Hematopoietic multipotent progenitor cell treated with erythropoietin and hydrocortisone succinate and interleukin-3 and kit ligand, for 4 days (in vitro differentiated cells): Measurements from ENCODE around the gene FMNL1.
"Not testable (repeated sequence)": the region's sequence is repeated elsewhere in the genome, so short reads cannot be mapped to it uniquely, and the experiment has no call there.

ENCODE experiments used
- DNase-seq: peaks from one replicate; pipeline ENCODE4 v3.0.0-alpha.2; 2015

FMNL1 gene

DNA sequence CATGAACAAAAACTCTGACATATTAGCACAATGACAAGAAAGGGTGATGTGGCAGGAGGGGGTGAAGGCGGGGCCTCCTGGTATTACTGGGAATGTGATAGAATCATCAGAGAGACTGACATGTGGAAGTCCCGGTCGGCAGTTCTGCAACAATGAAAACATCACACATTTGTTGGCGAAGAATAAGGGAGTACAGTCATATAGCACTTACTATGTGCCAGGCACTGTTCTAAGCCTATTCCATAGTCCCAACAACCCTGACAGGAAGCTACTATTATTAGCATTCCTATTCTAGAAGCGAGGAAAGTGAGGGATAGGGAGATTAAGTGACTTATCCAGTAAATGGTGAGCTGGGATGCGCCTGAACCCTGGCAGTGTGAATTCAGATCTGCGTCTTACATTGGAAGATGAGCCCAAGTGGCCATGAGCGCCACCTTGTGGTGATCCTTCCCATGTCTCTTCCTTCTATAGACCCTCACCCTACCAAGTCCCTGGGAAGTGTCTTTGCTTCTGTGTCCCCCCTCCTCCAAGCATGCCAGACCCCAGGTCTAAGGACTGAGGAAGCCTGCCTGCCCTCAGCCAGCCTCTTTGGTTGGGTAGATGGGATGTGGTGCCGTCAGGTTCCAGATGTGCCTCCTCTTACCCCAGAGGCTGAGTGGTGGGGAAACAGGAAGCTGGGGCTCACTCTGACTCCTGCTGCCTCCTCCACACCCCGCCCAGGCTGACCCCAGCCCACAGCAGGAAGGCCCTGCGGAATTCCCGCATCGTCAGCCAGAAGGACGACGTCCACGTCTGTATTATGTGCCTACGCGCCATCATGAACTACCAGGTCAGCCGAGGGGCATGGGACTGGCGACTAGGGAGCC, 14.0 kb downstream of the FMNL1 start:
- DNase-seq: peak; percentile 89

GRCh38 chr17:45236282-45236606, 14.6 kb downstream of the FMNL1 start:
- no peak for DNase-seq

DNA sequence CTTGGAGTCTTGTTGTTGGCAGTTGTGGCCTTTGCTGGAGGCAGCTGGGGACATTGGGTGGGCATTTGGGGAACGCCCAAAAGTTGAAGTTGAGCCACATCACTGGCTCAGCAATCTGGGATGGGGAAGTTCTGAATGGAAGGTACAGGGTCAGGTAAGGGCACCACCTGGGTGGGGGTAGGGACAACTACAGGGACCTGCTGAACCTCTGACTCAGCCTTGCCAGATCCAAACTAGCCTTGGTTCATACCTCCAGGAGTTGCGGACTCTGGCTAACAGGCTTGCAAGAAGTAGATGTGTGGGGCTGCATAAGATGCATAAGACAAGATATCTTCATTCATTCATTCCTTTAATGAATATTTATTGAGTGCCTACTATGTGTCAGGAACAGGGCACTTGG, 16.0 kb downstream of the FMNL1 start:
- DNase-seq: no peak

DNA sequence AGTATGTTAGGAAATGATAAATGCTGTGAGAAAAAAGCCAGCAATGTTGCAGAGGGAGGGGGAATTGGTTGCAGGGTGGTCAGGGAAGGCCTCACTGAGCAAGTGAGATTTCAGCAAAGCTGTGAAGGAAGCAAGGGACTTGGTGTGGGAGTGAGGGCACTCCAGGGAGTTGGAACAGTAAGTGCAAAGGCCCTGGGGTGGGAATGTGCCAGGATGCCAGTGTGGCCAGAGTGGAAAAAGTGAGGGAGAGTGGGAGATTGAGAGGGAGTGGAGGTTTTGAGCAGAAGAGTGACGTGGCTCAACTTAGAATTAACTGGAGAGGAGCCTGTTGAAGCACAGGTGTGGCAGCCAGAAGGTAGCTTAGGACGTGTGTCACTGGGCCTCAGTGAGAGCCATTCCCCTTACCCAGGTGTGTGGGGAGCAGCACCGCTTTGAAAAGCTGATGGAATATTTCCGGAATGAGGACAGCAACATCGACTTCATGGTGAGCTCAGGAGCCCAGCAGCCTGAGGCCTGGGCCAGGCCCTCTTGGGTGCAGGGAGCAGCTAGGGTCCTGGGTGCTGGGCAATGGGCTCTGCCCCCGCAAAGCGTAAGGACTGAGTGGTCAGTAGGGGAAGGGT, 16.6 kb downstream of the FMNL1 start:
- no peak for DNase-seq

- DNase-seq: no peak
Measured at GRCh38 chr17:45240905-45241327, 19.2 kb downstream of the FMNL1 start.

DNA sequence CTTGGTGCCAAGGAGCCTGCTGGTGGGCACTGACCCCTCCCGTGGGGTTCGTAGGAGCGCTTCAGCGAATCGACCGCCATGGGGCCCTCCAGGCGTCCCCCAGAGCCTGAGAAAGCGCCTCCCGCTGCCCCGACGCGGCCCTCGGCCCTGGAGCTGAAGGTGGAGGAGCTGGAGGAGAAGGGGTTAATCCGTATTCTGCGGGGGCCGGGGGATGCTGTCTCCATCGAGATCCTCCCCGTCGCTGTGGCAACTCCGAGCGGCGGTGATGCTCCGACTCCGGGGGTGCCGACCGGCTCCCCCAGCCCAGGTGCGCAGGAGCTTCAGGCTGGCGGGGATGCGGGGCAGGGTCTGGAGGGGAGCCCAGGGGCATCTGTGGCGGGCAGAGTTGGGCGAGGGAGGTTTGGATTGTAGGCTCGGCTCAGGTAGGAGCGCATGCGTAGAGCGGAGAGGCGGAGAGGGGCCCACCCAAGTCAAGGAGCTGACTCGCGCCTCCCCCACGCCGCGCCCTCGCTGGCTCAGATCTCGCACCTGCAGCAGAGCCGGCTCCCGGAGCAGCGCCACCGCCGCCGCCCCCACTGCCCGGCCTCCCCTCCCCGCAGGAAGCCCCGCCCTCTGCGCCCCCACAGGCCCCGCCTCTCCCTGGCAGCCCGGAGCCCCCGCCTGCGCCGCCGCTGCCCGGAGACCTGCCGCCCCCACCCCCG, 19.8 kb downstream of the FMNL1 start:
- DNase-seq: no peak

GRCh38 chr17:45242029-45242414, 20.3 kb downstream of the FMNL1 start:
- no peak for DNase-seq

DNA sequence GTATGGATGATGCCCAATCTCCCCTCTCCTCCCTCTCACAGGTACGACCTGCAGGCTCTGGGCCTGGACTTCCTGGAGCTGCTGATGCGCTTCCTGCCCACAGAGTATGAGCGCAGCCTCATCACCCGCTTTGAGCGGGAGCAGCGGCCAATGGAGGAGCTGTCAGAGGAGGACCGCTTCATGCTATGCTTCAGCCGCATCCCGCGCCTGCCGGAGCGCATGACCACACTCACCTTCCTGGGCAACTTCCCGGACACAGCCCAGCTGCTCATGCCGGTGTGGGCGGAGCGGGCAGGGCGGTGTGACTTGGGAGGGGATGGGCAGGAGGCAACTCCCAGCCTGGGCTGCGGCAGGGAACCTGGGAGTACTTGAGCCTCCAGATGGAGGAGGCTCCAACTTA, 22.1 kb downstream of the FMNL1 start:
- DNase-seq: no peak

GRCh38 chr17:45244725-45245656, 23.3 kb downstream of the FMNL1 start:
- no peak for DNase-seq

GRCh38 chr17:45246338-45246737, 24.7 kb downstream of the FMNL1 start:
- no peak for DNase-seq

DNA sequence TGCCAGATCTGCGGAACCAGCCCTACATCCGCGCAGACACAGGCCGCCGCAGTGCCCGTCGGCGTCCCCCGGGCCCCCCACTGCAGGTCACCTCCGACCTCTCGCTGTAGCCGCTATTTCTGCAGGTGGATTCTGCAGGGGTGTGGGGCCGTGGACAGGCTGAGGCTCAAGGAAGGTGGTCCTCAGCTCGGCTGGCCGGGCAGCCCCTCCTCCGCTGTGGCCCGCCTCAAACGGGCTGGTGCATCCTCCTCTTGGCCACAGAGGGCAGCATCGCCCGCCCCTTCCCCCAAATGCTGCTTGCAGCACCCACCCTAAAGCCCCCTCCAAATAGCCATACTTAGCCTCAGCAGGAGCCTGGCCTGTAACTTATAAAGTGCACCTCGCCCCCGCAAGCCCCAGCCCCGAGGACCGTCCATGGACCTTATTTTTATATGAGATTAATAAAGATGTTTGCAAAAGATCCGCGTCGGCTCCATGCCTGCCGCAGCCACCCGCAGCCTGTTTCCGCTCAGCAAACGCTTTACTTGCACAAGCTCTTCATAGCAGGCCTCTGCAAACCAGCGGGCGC, 25.3 kb downstream of the FMNL1 start:
- DNase-seq: peak; percentile 56

DNA sequence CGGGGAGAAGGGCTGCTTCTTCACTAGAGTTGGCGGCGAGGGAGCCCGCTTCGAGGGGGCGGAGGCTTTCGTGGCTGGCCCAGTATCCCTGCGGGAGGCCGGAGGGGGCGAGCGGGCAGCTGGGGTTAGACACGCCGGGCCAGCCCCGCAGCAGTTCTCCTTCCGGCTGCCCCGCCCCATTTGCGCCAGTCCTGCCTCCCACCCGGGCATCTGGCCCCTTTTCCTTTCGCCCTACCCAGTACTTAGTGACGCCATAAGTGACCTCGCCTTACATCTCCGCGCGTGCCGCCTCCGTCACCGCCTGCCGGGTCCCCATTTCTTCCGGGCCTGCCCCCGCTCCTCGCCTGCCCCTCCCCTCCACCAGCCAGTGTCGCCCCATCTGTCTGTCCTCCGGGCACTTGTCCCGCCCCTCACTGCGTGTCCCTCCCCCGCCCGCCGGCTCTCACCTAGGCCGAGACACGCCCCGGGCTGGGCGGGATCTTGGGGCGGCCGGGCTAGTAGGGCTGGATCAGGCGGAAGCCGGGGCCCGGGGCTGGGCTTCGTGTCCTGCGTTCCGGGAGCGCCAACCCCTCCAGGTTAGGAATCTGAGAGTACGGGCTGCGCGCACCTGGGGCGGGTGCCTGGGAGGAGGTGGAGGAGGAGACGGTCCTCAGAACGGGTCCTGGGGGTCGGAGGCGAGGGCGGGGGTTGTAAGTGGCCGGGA, 25.9 kb downstream of the FMNL1 start:
- peak; percentile 98 for DNase-seq

DNA sequence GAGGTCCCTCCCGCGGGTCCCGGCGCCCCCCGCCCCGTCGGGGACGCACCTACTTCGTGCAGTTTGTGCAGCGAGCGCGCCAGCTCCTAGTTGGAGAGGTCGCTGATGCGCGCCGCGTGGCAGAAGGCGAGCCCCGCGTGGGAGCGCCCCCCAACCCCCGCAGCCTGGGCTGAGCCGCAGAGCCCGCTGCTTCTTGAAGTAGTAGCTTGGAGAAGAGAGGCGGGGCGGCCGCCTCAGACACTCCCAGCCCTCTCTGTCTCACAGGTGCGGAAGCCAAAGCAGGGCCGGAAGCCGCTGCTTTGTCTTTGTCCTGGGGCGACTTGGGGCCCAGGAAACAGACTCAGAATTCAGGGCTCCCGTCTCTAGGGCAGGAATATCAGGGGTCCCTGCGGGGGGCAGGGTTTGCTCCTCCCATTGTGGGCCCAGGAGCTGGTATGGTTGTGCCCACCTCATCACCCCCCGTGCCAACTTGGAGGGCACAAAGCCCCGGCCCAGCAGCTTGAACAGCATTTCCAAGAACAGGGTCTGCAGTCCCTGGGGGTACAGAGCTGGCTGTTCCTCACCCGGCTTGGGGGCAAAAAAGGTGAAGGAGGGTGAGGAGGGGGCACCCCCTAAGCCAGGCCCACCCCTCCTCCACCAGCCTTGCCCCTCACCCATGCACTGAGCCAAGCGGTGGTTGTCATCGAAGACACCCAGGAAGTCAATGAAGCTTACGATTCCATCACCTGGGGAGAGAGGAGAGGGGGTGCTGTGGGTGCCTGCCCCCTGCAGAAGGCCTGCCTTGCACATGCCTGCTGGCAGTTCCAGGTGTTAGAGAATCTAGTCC, 26.7 kb downstream of the FMNL1 start:
- peak; percentile 74 for DNase-seq

DNA sequence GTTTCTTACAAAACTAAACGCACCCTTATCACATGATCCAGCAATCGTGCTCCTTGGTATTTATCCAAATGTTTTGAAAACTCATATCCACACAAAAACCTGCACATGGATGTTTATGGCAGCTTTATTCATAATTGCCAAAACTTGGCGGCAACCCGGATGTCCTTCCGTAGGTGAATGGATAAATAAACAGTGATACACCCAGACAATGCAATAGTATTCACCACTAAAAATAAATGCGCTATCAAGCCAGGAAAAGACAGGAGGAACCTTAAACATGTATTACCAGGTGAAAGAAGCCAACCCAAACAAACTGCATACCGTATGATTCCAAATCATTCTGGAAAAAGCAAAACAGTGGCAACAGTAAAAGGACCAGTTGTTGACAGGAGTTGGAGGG, 30.2 kb downstream of the FMNL1 start:
- DNase-seq: no peak

DNA sequence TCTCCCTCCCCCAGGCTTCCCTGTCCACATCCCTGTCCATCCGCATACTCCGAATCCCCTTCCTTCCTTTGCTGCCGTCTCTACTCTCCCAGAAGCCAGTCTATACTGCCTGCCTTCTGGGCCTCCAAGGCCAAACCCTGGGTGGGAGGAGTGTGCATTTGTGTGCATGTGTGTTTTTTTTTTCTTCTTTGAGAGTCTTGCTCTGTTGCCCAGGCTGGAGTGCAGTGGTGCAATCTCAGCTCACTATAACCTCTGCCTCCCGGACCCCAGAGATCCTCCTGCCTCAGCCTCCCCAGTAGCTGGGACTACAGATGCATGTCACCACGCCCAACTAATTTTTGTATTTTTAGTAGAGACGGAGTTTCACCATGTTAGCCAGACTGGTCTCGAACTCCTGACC, 31.6 kb downstream of the FMNL1 start:
- not testable (repeated sequence) for DNase-seq

DNA sequence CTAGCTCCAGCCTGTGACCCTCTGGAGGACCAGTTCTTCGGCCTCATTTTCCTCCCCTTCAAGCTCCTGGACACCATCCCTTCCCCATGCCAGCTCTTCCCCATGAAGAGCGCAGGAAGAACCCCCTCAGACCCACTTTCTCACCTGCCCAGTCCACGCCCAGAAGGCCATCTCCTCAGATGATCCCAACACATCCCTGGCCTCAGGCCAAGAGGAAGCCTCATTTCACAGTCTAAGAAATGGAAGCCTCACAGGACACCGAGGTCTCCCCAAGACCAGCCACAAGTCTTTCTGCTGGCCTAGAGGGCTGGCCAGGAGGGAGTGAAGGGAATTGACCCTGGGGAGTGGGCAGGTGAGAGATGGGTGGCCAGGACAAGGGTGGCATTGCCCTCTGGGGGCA, 32.2 kb downstream of the FMNL1 start:
- no peak for DNase-seq

DNA sequence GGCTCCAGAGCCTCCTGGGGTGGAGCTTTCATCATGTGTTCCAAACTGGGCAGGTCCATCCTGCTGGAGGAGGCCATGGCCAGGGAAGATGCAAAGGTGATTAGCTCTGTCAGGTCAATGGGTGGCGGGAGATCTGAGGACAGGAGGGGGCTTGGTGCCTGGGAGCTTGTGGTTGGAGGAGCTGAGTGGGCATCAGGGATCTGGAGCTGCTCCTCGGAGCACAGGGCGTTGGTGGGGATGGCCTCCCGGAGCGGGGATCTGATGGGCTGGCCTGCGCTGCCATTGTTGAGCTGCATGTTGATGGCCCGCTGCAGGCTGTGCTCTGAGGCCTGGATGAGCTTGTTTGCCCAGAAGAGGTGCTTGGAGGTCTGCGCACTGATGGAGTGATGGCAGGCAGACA, 33.7 kb downstream of the FMNL1 start:
- DNase-seq: no peak

DNA sequence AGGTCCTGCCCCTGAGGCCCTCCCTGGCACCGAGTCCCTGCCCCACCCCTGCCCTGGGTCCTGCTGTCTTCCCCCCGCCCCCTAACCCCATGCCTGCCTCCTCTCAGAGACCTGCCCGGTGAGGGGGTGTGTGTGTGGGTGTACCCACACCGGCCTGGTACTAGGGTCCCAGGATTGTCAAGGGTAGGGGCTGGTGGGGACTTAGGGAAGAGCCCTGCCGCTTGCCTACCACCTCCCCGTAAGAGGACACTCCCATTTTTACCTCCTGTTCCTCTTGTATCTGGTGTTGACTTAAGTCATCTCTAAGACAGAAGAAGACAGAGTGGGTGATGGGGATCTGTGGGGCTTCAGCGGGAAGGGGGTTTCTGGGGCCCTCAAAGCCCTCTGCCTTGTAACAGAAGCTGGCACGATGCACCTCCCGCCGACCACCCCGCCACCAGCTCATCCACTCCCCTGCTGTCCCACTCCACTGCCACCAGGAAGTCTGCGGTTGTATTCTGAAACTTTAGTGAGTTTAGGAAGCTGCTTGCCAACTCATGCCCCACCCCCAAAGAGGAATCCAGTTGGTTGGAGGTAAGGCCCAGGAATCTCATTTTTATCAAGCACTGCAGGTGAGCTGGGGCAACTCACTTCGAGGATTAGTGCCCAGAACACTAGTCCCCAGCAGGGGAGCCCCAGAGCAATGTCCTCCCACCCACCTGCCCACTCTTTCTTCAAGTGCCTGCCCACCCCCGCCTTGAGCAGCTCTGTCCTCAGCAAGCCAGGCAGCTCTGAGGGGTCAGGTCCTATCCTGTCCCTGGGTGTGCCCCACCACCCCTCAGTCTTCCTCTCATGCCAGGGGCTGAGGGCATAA, 34.7 kb downstream of the FMNL1 start:
- DNase-seq: peak; percentile 53

- no peak for DNase-seq
Measured at GRCh38 chr17:45257115-45257514, 35.4 kb downstream of the FMNL1 start.

GRCh38 chr17:45258981-45259380, 37.3 kb downstream of the FMNL1 start:
- DNase-seq: no peak
